Measurements from ENCODE around the gene ANO2. TPM values are rescaled to one million over a fixed set of nuclear protein-coding genes. Genes with fewer than 3 reads are reported as not detected.
"Not testable (repeated sequence)": the region's sequence is repeated elsewhere in the genome, so short reads cannot be mapped to it uniquely, and the experiment has no call there.

Gene ANO2
- total RNA-seq, 1 donor from 2014 or later, result 1.5 TPM

DNA sequence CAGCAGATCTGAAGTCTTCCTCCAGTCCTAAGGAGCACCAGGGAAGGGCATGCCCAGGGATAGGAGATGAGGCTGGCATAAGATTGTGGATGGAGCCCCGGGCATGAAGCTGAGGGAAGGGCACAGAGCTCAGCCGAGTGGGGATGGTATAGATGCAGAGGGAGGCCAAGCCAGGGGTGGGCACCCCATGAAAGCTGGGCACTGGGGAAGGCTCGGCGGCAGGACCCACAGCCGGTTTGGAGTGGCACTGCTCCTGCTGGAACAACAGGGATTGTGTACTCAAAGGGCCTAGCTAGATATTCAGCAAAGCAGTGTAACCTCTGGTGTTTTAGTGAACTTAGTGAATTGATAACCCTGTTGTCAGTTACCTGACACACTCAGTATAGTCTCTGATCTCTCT lies 396.0 kb downstream of the ANO2 start:
- no peaks in the 10 kb centered on the region for H3K36me3 ChIP-seq (ENCODE audit: control insufficient read depth, insufficient read depth, low read length)
- TF ChIP-seq, protein P1, sequence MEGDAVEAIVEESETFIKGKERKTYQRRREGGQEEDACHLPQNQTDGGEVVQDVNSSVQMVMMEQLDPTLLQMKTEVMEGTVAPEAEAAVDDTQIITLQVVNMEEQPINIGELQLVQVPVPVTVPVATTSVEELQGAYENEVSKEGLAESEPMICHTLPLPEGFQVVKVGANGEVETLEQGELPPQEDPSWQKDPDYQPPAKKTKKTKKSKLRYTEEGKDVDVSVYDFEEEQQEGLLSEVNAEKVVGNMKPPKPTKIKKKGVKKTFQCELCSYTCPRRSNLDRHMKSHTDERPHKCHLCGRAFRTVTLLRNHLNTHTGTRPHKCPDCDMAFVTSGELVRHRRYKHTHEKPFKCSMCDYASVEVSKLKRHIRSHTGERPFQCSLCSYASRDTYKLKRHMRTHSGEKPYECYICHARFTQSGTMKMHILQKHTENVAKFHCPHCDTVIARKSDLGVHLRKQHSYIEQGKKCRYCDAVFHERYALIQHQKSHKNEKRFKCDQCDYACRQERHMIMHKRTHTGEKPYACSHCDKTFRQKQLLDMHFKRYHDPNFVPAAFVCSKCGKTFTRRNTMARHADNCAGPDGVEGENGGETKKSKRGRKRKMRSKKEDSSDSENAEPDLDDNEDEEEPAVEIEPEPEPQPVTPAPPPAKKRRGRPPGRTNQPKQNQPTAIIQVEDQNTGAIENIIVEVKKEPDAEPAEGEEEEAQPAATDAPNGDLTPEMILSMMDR (IDR thresholded peaks at IDR 0.05; ENCODE audit: insufficient read depth, low read length, poor library complexity, severe bottlenecking), result no peak
- no peaks in the 10 kb centered on the region for H3K27me3 ChIP-seq (ENCODE audit: control insufficient read depth, insufficient read depth, low read length)
- DNase-seq (ENCODE audit: low read depth), result no peak
- no peak overlapping the region for H3K4me3 ChIP-seq (ENCODE audit: low read depth, low read length)

GRCh38 chr12:5548152-5548943 lies 396.7 kb downstream of the ANO2 start:
- Histone ChIP-seq H3K4me3 (ENCODE audit: low read depth, low read length) (no peak overlapping the region), H3K27me3 (ENCODE audit: control insufficient read depth, insufficient read depth, low read length) (no peaks in the 10 kb centered on the region), H3K36me3 (ENCODE audit: control insufficient read depth, insufficient read depth, low read length) (no peaks in the 10 kb centered on the region)
- TF ChIP-seq, protein P1 (IDR thresholded peaks at IDR 0.05; ENCODE audit: insufficient read depth, low read length, poor library complexity, severe bottlenecking), result no peak
- DNase-seq (ENCODE audit: low read depth), result no peak

DNA sequence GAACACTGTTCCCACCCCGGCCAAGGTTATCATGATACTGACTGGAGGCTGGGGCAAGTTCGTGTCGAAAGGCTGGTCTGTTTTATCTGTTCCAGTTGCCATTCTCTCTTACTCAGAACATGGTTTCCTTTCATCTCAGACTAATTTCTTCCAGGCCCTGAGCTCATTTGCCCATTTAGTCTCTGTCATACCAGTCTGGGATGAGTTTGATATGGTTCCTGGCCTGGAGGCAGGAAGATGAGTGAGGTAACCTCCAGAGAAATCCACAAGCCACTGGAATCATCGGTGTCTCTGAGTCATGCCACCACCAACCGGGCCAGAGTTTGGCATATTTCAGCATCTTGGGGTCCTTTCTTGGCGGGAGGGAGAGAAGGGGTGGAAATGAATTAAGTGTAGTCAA lies 398.4 kb downstream of the ANO2 start:
- Histone ChIP-seq H3K4me3 (ENCODE audit: low read depth, low read length) (no peak overlapping the region), H3K27me3 (ENCODE audit: control insufficient read depth, insufficient read depth, low read length) (no peaks in the 10 kb centered on the region), H3K36me3 (ENCODE audit: control insufficient read depth, insufficient read depth, low read length) (no peaks in the 10 kb centered on the region)
- no peak for DNase-seq (ENCODE audit: low read depth)
- TF ChIP-seq, protein P1 (IDR thresholded peaks at IDR 0.05; ENCODE audit: insufficient read depth, low read length, poor library complexity, severe bottlenecking), result no peak

DNA sequence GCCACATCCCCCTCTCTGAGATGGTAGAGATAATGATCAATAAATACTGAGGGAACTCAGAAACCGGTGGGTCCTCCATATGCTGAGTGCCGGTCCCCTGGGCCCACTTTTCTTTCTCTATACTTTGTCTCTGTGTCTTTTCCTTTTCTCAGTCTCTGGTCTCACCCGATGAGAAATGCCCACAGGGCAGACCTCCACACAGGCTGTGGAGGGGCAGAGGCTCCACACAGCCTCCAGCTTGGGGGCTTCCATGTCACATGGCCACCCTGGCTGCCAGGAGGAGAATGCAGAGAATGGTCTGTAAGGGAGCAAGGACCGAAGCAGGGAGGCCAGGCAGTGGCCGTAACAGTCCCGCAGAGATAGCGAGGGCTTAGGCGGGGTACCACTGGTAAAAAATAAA lies 407.3 kb downstream of the ANO2 start:
- no peak for DNase-seq (ENCODE audit: low read depth)
- no peaks in the 10 kb centered on the region for H3K27me3 ChIP-seq (ENCODE audit: control insufficient read depth, insufficient read depth, low read length)
- no peaks in the 10 kb centered on the region for H3K36me3 ChIP-seq (ENCODE audit: control insufficient read depth, insufficient read depth, low read length)
- TF ChIP-seq, protein P1 (IDR thresholded peaks at IDR 0.05; ENCODE audit: insufficient read depth, low read length, poor library complexity, severe bottlenecking), result no peak
- no peak overlapping the region for H3K4me3 ChIP-seq (ENCODE audit: low read depth, low read length)

- not testable (repeated sequence) for DNase-seq (ENCODE audit: low read depth); H3K4me3 ChIP-seq (ENCODE audit: low read depth, low read length); H3K36me3 ChIP-seq (ENCODE audit: control insufficient read depth, insufficient read depth, low read length); H3K27me3 ChIP-seq (ENCODE audit: control insufficient read depth, insufficient read depth, low read length)
These were observed 407.9 kb downstream of the ANO2 start for GRCh38 chr12:5537026-5537615.

DNA sequence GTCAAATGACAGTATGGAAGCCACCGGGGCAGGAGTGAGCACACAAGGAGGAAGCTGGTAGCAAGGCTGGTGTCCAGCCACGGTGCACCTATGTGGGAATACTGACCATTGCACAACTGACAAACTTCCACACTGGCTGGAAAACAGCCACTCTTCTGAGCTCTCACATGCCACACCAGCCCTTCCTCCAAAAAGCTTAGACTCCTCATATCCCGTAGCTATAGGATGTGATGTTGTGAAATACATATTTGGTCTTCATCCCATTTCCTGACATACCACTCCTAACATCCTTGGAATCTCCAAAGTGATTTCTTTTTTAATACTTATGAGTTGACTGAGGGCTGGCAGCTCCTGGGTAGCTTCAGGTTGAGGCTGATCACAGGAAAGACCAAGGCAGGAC lies 409.5 kb downstream of the ANO2 start:
- TF ChIP-seq, protein P1 (IDR thresholded peaks at IDR 0.05; ENCODE audit: insufficient read depth, low read length, poor library complexity, severe bottlenecking), result no peak
- Histone ChIP-seq H3K36me3 (ENCODE audit: control insufficient read depth, insufficient read depth, low read length) (no peaks in the 10 kb centered on the region), H3K27me3 (ENCODE audit: control insufficient read depth, insufficient read depth, low read length) (no peaks in the 10 kb centered on the region), H3K4me3 (ENCODE audit: low read depth, low read length) (no peak overlapping the region)
- DNase-seq (ENCODE audit: low read depth), result no peak
